HepG2 (cell line): Measurements from ENCODE around the gene HSP90AB1. TPM values are rescaled to one million over a fixed set of nuclear protein-coding genes. Genes with fewer than 3 reads are reported as not detected.

Experiments used
- ASH2L ChIP-seq: fragments of 300-600, 200-600 bp; sonication (generic); IDR thresholded peaks from 2 replicates; pipeline ENCODE4 v1.7.0; 2017; ENCODE audit warnings: low read depth, mild to moderate bottlenecking, moderate library complexity, mixed read lengths, low read length; ENCODE audit not compliant: insufficient read length
- HOXA9 ChIP-seq: sonication (generic); formaldehyde crosslinking; IDR thresholded peaks from 2 replicates; pipeline ENCODE4 v1.8.1; 2022; ENCODE audit warnings: missing genetic modification reagents, mild to moderate bottlenecking, moderate library complexity, borderline replicate concordance
- KLF12 ChIP-seq: sonication (generic); formaldehyde crosslinking; IDR thresholded peaks from 2 replicates; pipeline ENCODE4 v1.4.0; 2020; ENCODE audit warnings: missing genetic modification reagents, borderline replicate concordance
- MIXL1 ChIP-seq: IDR thresholded peaks from 2 replicates; pipeline ENCODE4 v1.6.1; 2016
- PRMT3 ChIP-seq: sonication (generic); formaldehyde crosslinking; IDR thresholded peaks from 2 replicates; pipeline ENCODE4 v1.8.1; 2022; ENCODE audit warnings: low read depth, mild to moderate bottlenecking, moderate library complexity, missing genetic modification reagents, borderline replicate concordance
- RBAK ChIP-seq: sonication (generic); formaldehyde crosslinking; IDR thresholded peaks from 2 replicates; pipeline ENCODE4 v1.5.1; 2020; ENCODE audit warnings: mild to moderate bottlenecking, missing genetic modification reagents
- REL ChIP-seq: sonication (generic); formaldehyde crosslinking; conservative IDR thresholded peaks from 2 replicates; pipeline ENCODE4 v1.8.0; 2022; ENCODE audit warnings: mild to moderate bottlenecking, missing genetic modification reagents, moderate library complexity
- SOX6 ChIP-seq, 2 experiments: fragments of 450-650 bp in 1 of 2; sonication (generic) in 1 of 2; formaldehyde crosslinking in 1 of 2; IDR thresholded peaks; 2 replicates each; pipeline versions ENCODE4 v1.4.0 to v1.6.1; 2017 to 2020; ENCODE audit warnings: antibody characterized with exemption in 1 of 2, mild to moderate bottlenecking in 1 of 2, missing genetic modification reagents in 1 of 2
- ZFP62 ChIP-seq: sonication (generic); formaldehyde crosslinking; IDR thresholded peaks from 2 replicates; pipeline ENCODE4 v1.4.0; 2020; ENCODE audit warnings: missing genetic modification reagents
- ZNF12 ChIP-seq: sonication (generic); formaldehyde crosslinking; IDR thresholded peaks from 2 replicates; pipeline ENCODE4 v1.5.0; 2020; ENCODE audit warnings: missing genetic modification reagents
- ZNF776 ChIP-seq: sonication (generic); formaldehyde crosslinking; IDR thresholded peaks from 2 replicates; pipeline ENCODE4 v1.4.0; 2020; ENCODE audit warnings: mild to moderate bottlenecking, missing genetic modification reagents
- ZSCAN29 ChIP-seq: sonication (generic); formaldehyde crosslinking; conservative IDR thresholded peaks from 2 replicates; pipeline ENCODE4 v1.4.0; 2020; ENCODE audit warnings: mild to moderate bottlenecking, missing genetic modification reagents
- ZSCAN9 ChIP-seq: IDR thresholded peaks from 2 replicates; pipeline ENCODE4 v1.6.1; 2016; ENCODE audit warnings: borderline replicate concordance
- polyA plus RNA-seq, 8 experiments: library from polyadenylated mRNA; depleted of rRNA in 3 of 8; stranded (reverse) in 7 of 8; unstranded in 1 of 8; fragments of >200 nt; fragmentation: Illumina TruSeq in 4 of 8; extraction: Trizol in 4 of 8; gene quantifications; 2 replicates each; pipeline versions ENCODE4 v1.2.1 to v1.2.3, GENCODE V29; 2011 to 2016; ENCODE audit warnings: low read depth in 4 of 8, missing spikeins in 1 of 8, mixed read lengths in 1 of 8; ENCODE audit not compliant: insufficient read depth in 1 of 8
- total RNA-seq, 5 experiments: library from RNA; depleted of rRNA; stranded (reverse); fragments of >200 nt; fragmentation: Illumina TruSeq; extraction: Trizol; gene quantifications; 2 replicates each; pipeline ENCODE4 v1.2.3, GENCODE V29; 2016; ENCODE audit warnings: low read depth in 1 of 5
- TF ChIP-seq, protein P1 (sequence below): sonication (generic); formaldehyde crosslinking; IDR thresholded peaks from 2 replicates; pipeline ENCODE4 v1.9.0; 2021; ENCODE audit warnings: missing genetic modification reagents, borderline replicate concordance
- TF ChIP-seq, protein P2 (sequence below): sonication (generic); formaldehyde crosslinking; IDR thresholded peaks from 2 replicates; pipeline ENCODE4 v1.5.0; 2020; ENCODE audit warnings: missing genetic modification reagents
- TF ChIP-seq, protein P3 (sequence below): IDR thresholded peaks from 2 replicates; pipeline ENCODE4 v1.6.1; 2016; ENCODE audit warnings: missing compliant biosample characterization, missing genetic modification reagents, borderline replicate concordance
- TF ChIP-seq, protein P4 (sequence below): sonication (generic); formaldehyde crosslinking; IDR thresholded peaks from 2 replicates; pipeline ENCODE4 v1.5.1; 2020; ENCODE audit warnings: mild to moderate bottlenecking, missing genetic modification reagents, moderate library complexity
- TF ChIP-seq, protein P5 (sequence below): sonication (generic); formaldehyde crosslinking; IDR thresholded peaks from 2 replicates; pipeline ENCODE4 v1.8.1; 2023; ENCODE audit warnings: mild to moderate bottlenecking, moderate library complexity, missing genetic modification reagents

The HSP90AB1 gene
- total and polyA plus RNA-seq, 2 of the 13 experiments (the other 11 are each of a cell fraction or from before 2014, with no cell fraction given): 1,325 to 1,472 TPM

DNA sequence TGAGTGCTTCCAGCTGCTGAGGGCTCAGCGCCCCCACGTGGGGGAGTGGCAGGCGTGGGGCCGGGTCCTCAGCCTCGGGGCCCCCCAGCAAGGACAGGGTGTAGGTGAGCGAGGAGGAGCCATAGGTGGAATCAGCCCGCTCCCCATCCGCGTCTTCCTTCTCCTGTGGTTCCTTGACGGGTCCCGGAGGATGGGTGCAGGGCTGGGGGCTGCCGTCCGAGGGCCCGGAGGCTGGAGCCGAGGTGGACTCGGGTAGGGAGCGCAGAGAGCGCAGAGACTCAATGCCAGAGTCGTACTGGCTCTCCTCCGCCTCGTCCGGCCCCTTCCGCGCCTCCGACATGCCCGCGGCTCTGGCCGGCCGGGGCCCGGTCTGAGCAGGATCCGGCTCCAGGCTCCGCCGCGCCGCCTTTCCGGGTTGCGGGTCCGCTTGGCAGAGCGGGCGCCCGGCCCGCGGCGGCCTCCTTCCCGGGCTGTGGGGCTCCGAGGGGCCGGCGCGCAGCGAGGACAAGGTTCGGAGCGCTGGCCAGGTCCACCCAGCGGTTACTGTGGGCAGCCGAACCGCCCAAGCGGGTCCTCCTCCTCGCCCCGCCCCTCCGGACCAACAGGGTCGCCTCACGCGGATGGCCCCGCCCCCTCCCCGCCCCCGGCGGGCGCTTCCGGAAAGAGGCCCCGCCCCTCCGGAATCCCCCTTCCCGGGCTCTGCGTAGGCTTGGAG lies 18.3 kb downstream of the HSP90AB1 start, which contains the start of gene NFKBIE (continued):
- TF ChIP-seq, protein P1, sequence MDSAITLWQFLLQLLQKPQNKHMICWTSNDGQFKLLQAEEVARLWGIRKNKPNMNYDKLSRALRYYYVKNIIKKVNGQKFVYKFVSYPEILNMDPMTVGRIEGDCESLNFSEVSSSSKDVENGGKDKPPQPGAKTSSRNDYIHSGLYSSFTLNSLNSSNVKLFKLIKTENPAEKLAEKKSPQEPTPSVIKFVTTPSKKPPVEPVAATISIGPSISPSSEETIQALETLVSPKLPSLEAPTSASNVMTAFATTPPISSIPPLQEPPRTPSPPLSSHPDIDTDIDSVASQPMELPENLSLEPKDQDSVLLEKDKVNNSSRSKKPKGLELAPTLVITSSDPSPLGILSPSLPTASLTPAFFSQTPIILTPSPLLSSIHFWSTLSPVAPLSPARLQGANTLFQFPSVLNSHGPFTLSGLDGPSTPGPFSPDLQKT (CRISPR knock-in tag): no peak
- TF ChIP-seq, protein P2, sequence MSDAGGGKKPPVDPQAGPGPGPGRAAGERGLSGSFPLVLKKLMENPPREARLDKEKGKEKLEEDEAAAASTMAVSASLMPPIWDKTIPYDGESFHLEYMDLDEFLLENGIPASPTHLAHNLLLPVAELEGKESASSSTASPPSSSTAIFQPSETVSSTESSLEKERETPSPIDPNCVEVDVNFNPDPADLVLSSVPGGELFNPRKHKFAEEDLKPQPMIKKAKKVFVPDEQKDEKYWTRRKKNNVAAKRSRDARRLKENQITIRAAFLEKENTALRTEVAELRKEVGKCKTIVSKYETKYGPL: no peak
- TF ChIP-seq ZNF776 (CRISPR knock-in tag): peak; percentile 89; the same call in 1 of the 2 replicates
- no peak for TF ChIP-seq ZNF12 (CRISPR knock-in tag)
- no peak; the same call in 1 of the 2 replicates for TF ChIP-seq PRMT3 (CRISPR knock-in tag)
- TF ChIP-seq ZSCAN29 (CRISPR knock-in tag): peak; percentile 83
- peak; percentile 56; the same call in 1 of the 2 replicates for TF ChIP-seq KLF12 (CRISPR knock-in tag)
- TF ChIP-seq ZSCAN9: no peak
- TF ChIP-seq REL (CRISPR knock-in tag): peak; percentile 77; the same call in 1 of the 2 replicates
- no peak for TF ChIP-seq ZFP62 (CRISPR knock-in tag)
- no peak for TF ChIP-seq MIXL1 (CRISPR knock-in tag)
- TF ChIP-seq ASH2L: peak; percentile 62
- TF ChIP-seq, protein P3, sequence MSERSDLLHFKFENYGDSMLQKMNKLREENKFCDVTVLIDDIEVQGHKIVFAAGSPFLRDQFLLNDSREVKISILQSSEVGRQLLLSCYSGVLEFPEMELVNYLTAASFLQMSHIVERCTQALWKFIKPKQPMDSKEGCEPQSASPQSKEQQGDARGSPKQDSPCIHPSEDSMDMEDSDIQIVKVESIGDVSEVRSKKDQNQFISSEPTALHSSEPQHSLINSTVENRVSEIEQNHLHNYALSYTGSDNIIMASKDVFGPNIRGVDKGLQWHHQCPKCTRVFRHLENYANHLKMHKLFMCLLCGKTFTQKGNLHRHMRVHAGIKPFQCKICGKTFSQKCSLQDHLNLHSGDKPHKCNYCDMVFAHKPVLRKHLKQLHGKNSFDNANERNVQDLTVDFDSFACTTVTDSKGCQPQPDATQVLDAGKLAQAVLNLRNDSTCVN (CRISPR knock-in tag): peak; percentile 80
- TF ChIP-seq SOX6 (IDR thresholded peaks at IDR 0.05): no peak
- TF ChIP-seq SOX6 (CRISPR knock-in tag; IDR thresholded peaks at IDR 0.05): no peak
- TF ChIP-seq, protein P4, sequence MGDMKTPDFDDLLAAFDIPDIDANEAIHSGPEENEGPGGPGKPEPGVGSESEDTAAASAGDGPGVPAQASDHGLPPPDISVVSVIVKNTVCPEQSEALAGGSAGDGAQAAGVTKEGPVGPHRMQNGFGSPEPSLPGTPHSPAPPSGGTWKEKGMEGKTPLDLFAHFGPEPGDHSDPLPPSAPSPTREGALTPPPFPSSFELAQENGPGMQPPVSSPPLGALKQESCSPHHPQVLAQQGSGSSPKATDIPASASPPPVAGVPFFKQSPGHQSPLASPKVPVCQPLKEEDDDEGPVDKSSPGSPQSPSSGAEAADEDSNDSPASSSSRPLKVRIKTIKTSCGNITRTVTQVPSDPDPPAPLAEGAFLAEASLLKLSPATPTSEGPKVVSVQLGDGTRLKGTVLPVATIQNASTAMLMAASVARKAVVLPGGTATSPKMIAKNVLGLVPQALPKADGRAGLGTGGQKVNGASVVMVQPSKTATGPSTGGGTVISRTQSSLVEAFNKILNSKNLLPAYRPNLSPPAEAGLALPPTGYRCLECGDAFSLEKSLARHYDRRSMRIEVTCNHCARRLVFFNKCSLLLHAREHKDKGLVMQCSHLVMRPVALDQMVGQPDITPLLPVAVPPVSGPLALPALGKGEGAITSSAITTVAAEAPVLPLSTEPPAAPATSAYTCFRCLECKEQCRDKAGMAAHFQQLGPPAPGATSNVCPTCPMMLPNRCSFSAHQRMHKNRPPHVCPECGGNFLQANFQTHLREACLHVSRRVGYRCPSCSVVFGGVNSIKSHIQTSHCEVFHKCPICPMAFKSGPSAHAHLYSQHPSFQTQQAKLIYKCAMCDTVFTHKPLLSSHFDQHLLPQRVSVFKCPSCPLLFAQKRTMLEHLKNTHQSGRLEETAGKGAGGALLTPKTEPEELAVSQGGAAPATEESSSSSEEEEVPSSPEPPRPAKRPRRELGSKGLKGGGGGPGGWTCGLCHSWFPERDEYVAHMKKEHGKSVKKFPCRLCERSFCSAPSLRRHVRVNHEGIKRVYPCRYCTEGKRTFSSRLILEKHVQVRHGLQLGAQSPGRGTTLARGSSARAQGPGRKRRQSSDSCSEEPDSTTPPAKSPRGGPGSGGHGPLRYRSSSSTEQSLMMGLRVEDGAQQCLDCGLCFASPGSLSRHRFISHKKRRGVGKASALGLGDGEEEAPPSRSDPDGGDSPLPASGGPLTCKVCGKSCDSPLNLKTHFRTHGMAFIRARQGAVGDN (CRISPR knock-in tag): peak; percentile 85
- TF ChIP-seq, protein P5, sequence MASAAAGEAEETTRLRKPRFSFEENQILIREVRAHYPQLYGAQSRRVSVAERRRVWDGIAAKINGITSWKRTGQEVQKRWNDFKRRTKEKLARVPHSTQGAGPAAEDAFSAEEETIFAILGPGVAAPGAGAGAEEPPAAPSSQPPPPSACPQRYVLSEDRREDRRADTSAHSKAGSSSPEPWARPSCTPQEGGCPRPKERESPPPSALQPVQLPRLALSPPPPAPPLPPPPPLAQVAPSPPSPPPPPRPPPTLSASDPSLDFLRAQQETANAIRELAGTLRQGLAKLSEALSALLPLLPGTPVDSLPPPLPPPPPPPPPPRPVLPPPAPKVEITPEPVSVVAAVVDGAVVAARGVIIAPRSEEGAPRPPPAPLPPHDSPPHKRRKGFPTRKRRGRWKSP (CRISPR knock-in tag): 0 out of 2 replicates have a peak, but pooled peaks have one; percentile 42
- TF ChIP-seq HOXA9: 0 out of 2 replicates have a peak, but pooled peaks have one; percentile 52
- no peak for TF ChIP-seq RBAK
